Upper lobe of left lung (tissue), 4 donors: ENCODE results near the gene NUP160.
A peak's percentile ranks its signal among the peaks of the same experiment; 100 is the strongest.

Experiments
- EP300 ChIP-seq, 4 donors: sonication (generic); formaldehyde crosslinking; IDR thresholded peaks; one replicate each; pipeline ENCODE4 v1.5.1; 2017; ENCODE audit warnings: antibody characterized with exemption in 4 of 4, control low read depth in 2 of 4
- POLR2A ChIP-seq, 4 donors: fragments of 450-650 bp; IDR thresholded peaks; one replicate each; pipeline ENCODE4 v1.5.1; 2016 to 2017; ENCODE audit warnings: antibody characterized with exemption in 4 of 4, mild to moderate bottlenecking in 2 of 4
- TF ChIP-seq, protein P1 (sequence below), 6 experiments: fragments of 450-650 bp in 4 of 6; fragments of 200-600 bp in 2 of 6; sonication (generic) in 2 of 6; IDR thresholded peaks; one replicate each; pipeline ENCODE4 v1.5.1; 2016 to 2019; ENCODE audit warnings: antibody characterized with exemption in 6 of 6

DNA sequence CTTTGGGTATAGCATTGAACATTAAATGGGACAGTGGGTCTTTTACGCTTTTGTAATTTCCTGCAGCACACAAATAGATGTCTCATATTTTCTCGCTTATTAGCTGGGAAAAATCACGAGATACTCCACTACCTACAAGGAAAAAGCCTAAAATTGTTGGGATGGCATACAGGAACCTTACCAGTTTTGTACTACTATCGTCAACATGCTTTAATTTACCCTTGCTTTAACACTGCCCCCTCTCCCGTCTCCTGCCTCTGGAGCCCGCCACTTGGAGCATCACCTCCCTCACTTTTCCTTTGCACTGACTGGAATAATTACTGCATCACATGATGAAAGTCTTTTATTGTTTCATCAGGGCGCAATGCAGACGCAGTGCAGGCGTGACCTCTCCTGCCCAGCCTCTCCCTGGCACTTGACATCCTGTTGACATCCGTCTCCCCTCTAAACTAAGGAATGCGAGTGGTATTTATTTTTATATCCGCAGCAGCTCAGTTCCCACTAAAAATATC, 80.0 kb downstream of the NUP160 start:
- TF ChIP-seq, protein P1, sequence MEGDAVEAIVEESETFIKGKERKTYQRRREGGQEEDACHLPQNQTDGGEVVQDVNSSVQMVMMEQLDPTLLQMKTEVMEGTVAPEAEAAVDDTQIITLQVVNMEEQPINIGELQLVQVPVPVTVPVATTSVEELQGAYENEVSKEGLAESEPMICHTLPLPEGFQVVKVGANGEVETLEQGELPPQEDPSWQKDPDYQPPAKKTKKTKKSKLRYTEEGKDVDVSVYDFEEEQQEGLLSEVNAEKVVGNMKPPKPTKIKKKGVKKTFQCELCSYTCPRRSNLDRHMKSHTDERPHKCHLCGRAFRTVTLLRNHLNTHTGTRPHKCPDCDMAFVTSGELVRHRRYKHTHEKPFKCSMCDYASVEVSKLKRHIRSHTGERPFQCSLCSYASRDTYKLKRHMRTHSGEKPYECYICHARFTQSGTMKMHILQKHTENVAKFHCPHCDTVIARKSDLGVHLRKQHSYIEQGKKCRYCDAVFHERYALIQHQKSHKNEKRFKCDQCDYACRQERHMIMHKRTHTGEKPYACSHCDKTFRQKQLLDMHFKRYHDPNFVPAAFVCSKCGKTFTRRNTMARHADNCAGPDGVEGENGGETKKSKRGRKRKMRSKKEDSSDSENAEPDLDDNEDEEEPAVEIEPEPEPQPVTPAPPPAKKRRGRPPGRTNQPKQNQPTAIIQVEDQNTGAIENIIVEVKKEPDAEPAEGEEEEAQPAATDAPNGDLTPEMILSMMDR (IDR thresholded peaks at IDR 0.05) = no peak
- TF ChIP-seq POLR2A (IDR thresholded peaks at IDR 0.05) (peak in 3 of 4 donors; percentile 77 to 93 (median 87)), EP300 (IDR thresholded peaks at IDR 0.05) (peak in 2 of 4 donors; percentile 4 to 92)
